22Rv1 (cell line): ENCODE data around the gene SLC39A11.
"Not testable (repeated sequence)": the region's sequence is repeated elsewhere in the genome, so short reads cannot be mapped to it uniquely, and the experiment has no call there.

Experiments used
- H3K27ac ChIP-seq: fragments of 450-650 bp; 2 replicates; pipeline ENCODE4 v1.5.1; 2017
- ZFX ChIP-seq: fragments of 450-650 bp; IDR thresholded peaks from 2 replicates; pipeline ENCODE4 v1.6.1; 2017; ENCODE audit warnings: antibody characterized with exemption, borderline replicate concordance
- TF ChIP-seq, protein P1 (sequence below): fragments of 450-650 bp; IDR thresholded peaks from 2 replicates; pipeline ENCODE4 v1.5.1; 2017; ENCODE audit warnings: mild to moderate bottlenecking

The SLC39A11 gene

DNA sequence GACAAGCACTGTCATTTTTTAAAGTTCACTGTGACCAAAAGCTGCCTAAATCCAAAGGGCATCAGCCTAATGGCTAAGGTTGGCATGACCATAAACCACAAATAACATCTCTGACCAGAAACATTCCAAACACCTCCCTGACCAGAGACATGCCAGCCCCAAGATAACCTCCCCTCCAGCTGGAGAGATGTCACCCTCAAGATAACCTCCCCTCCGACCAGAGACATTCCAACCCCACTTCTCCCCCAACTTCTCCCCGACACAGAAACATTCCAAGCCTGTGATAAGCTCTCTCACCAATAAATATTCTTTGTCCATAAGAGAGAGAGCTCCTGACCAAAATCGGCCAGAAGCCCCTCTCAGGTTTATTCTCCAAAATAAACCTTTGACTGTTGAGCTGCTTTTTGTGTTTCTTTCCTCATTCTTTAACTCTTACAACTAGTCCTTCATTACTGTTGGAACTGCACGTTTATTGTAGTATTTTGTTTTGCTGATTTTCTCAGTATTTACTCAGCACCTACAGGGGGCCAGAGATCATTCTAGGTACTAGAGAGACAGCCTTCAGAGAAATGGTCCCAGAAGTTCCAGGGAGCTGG lies 325.6 kb downstream of the SLC39A11 start:
- no peak for TF ChIP-seq ZFX
- no peak overlapping the region for H3K27ac ChIP-seq

DNA sequence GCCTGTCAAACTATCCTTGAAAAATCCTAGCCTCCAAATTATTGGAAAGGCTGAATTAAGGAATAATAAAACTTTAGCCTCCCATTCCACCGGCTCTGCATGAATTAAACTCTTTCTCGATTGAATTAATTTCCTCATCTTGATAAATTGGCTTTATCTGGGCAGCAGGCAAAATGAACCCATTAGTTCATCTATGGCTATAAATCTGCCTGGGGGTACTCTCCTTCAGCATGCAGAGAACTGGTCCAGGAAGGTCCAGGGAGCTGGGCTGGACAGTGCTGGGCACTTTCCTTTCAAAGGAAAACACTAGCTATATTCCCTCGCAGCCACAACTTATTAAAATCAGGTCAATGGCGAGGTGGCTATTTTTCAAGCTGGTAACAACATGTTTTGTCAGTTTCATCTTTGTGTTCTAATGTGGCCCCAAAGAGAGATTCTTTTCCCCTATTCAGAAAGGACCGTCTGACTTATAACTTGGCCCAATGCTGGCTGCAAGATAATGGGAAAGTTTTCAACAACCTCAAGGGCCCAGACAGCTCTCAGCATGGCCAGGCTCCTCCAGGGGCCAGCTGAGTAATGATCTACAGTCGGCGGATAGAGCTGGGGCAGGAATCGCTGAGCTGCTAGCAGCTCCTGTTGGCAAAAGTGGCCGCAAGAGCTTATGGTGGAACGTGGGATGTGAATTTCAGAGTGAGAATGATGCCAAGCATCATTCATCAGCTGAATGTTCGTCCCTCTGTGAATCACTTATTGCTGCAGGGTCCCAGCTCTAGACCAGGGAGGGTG lies 326.9 kb downstream of the SLC39A11 start:
- TF ChIP-seq ZFX, result no peak
- TF ChIP-seq, protein P1, sequence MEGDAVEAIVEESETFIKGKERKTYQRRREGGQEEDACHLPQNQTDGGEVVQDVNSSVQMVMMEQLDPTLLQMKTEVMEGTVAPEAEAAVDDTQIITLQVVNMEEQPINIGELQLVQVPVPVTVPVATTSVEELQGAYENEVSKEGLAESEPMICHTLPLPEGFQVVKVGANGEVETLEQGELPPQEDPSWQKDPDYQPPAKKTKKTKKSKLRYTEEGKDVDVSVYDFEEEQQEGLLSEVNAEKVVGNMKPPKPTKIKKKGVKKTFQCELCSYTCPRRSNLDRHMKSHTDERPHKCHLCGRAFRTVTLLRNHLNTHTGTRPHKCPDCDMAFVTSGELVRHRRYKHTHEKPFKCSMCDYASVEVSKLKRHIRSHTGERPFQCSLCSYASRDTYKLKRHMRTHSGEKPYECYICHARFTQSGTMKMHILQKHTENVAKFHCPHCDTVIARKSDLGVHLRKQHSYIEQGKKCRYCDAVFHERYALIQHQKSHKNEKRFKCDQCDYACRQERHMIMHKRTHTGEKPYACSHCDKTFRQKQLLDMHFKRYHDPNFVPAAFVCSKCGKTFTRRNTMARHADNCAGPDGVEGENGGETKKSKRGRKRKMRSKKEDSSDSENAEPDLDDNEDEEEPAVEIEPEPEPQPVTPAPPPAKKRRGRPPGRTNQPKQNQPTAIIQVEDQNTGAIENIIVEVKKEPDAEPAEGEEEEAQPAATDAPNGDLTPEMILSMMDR, result no peak
- H3K27ac ChIP-seq, result no peak overlapping the region

DNA sequence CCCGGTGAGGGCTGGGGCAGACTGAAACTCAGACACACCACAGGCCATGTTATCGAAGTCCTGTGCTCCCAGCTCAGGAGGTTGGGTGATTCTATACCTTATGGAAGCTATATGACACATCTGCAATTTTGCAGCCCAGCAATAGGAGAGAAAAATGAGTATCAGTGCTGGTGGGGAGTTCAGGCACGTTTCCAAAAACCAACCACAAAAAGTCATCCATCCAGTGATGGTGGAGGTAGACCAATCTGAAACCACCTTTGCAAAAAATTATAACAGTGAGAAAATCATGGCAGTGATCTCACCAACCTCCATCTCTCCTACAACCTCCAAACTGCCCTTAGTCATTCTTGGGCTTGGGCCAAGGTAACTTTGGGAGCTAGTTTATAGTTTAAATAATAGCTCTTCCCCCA lies 327.9 kb downstream of the SLC39A11 start:
- H3K27ac ChIP-seq, result no peak overlapping the region
- TF ChIP-seq ZFX, result no peak
- TF ChIP-seq, protein P1, result no peak

DNA sequence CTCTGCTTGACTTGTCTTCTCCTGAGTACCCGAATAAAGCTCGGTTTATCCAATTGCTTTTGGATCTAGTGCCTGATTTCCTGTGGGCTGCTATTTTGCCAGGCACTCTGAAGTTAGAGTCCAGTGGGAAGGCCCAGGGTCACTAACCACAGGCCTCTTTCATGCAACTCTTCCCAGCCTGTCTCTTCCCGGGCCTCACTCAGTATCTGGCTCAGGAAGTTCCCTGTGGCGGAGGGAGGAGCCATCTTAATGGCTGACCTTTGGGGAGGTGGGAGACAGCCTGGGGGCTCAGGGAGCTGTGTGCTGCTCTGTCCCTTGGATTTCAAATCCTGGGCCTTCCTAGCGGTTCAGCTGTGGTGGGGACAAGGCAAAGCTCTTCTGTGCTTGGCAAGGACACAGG lies 328.5 kb downstream of the SLC39A11 start:
- TF ChIP-seq ZFX, result no peak
- TF ChIP-seq, protein P1, result no peak
- no peak overlapping the region for H3K27ac ChIP-seq

DNA sequence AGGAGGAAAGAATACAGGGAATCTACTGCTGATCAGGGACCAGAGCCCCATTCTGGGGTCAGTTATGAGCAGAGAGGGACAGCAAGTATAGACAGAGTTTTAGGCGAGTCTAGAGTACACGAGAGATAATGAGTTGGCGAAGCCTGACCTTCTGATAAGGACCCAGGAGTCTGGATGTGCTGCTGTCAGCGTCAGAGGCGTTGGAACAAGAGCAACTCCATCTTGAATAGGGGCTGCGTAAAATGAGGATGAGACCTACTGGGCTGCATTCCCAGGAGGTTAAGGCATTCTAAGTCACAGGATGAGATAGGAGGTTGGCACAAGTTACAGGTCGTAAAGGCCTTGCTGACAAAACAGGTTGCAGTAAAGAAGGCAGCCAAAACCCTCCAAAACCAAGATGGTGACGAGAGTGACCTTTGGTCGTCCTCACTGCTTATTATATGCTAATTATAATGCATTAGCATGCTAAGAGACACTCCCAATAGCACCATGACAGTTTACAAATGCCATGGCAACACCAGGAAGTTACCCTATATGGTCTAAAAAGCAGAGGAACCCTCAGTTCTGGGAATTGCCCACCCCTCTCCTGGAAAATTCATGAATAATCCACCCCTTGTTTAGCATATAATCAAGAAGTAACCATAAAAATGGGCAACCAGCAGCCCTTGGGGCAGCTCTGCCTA lies 330.5 kb downstream of the SLC39A11 start:
- H3K27ac ChIP-seq, result not testable (repeated sequence)

DNA sequence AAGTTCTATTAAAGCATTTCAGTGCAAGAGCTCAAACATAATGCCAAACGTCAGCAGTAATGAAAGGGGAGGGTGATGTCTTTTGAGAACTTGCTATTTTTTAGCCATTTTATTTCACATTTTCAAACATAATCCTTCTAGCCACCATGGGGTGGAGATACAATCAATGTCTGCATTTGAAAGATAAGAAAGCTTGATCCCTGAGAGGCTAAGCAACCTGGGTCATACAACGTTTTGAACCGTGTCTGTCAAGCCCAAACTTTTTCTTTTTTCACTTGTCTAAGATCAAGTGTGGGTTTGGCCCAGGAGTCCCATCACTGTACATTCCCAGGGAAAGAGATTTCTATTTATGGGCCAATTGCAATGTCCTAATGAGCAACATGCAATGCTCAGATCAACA lies 331.1 kb downstream of the SLC39A11 start:
- TF ChIP-seq, protein P1, result no peak
- no peak for TF ChIP-seq ZFX
- H3K27ac ChIP-seq, result no peak overlapping the region

DNA sequence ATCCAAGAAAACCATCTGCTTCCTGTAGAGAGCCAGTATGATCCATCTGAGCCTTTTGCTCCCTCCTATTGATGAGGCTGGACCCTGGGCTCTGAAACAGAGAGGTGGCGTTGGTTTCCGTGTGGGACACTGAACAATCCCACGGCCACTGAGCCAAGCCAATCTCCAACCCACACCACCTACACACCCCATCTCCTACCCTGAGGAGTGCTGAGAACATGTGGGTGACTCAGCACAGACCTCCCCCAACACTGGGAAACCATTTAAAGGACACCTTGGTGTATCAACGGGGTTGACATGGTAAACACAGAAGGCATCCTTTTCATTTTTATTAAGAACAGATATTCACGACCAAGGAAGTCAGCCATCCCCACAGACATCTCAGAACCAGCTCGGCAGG lies 332.1 kb downstream of the SLC39A11 start:
- TF ChIP-seq, protein P1, result no peak
- TF ChIP-seq ZFX, result no peak
- H3K27ac ChIP-seq, result no peak overlapping the region

DNA sequence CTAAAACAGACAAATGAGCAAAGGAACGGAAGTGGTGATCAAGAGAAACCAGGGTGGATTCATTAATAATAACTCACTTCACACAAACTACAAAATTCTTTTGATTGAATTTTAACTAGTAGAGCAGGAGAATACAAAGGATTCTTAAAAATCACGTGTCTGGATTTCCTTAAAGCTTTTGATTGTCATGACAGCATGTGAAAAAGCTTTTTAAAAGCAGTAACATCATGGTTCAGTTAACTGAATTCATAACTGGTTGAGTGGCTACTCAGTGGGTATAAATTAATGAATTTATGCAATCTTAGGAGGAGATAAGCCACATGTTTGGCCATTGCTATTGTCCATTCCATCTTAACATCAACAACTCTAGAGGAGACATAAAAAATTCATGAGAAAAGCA lies 333.2 kb downstream of the SLC39A11 start:
- no peak overlapping the region for H3K27ac ChIP-seq
- TF ChIP-seq ZFX, result no peak
- TF ChIP-seq, protein P1, result no peak
